ENCODE results near the gene RSL24D1. TPM values are rescaled to one million over a fixed set of nuclear protein-coding genes. Genes with fewer than 3 reads are reported as not detected.

The RSL24D1 gene
- total RNA-seq, 1 experiment from 2014 or later = 111 TPM

DNA sequence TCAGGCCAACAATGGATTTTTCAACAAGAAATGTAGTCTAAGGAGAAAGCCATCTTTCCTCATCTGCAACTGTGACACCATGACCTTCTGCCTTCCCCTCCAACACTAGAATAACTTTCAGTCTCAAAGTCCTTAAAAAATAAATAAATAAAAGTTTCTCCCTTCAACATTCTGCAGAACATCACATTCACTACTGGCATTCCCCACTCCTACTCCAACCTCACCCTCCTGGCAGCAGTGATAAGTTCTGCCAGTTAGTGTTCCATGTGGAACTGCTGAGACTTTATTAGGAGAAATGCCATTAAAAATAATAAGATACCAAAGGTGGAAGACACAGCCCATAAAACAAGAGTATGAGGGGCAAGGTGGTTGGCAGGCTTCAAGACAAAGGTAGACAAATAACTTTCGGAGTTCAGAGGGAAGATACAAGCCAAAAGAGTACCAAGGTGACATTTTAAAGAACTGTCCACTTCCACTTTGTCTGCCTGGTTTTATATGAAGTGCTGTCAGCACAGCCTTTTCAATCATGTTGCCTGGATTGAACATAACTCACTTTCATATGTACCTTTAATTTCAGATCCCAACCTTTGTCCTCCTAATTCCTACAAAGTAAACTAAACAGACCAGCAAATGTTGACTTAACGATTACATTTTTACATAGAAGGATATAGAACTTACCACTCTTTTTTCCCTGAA, 37.5 kb upstream of the RSL24D1 start:
- Histone ChIP-seq H3K18ac (ENCODE audit: insufficient read length, low read depth, low read length) (no peak overlapping the region), H3K4ac (ENCODE audit: low read depth, low read length) (no peak overlapping the region), H3K79me2 (ENCODE audit: insufficient read depth, low read length) (no peaks in the 10 kb centered on the region), H2BK20ac (ENCODE audit: low read depth, low read length, poor library complexity, severe bottlenecking) (no peak overlapping the region), H4K20me1 (ENCODE audit: control insufficient read depth, insufficient read depth, insufficient read length) (no peaks in the 10 kb centered on the region), H4K91ac (ENCODE audit: insufficient read length, low read depth, low read length) (no peak overlapping the region), H3K27me3 (ENCODE audit: insufficient read depth, low read length) (no peaks in the 10 kb centered on the region), H4K5ac (ENCODE audit: insufficient read length, low read depth, low read length) (no peak overlapping the region), H2AK5ac (ENCODE audit: insufficient read length, low read length) (no peak overlapping the region), H3K9ac (ENCODE audit: extremely low read depth, insufficient read length, low read length) (no peak overlapping the region), H2BK15ac (ENCODE audit: low read depth, low read length) (no peak overlapping the region), H2BK12ac (ENCODE audit: insufficient read length, low read depth, low read length) (no peak overlapping the region), H2AFZ (ENCODE audit: low read length) (no peak overlapping the region), H3K23ac (ENCODE audit: insufficient read length, low read depth, low read length) (no peak overlapping the region), H3T11ph (ENCODE audit: low read length) (no peak overlapping the region), H3K56ac (ENCODE audit: insufficient read length, low read depth, low read length) (no peak overlapping the region), H3K23me2 (ENCODE audit: insufficient read length, low read depth, low read length, poor library complexity, severe bottlenecking) (no peaks in the 10 kb centered on the region), H4K8ac (replicated peaks; ENCODE audit: insufficient read length, low read depth, low read length) (no peak overlapping the region), H2BK5ac (ENCODE audit: insufficient read length, low read length) (no peak overlapping the region), H3K27ac (ENCODE audit: insufficient read length, low read depth, low read length) (no peak overlapping the region), H3K4me2 (ENCODE audit: insufficient read depth, insufficient read length, low read length) (no peak overlapping the region), H2BK120ac (ENCODE audit: low read depth, low read length, poor library complexity, severe bottlenecking) (no peak overlapping the region), H3K4me1 (ENCODE audit: insufficient read depth, low read length) (no peaks in the 10 kb centered on the region), H3K9me3 (ENCODE audit: control insufficient read depth, low read depth, low read length) (no peaks in the 10 kb centered on the region), H3K14ac (ENCODE audit: insufficient read depth, low read length) (no peak overlapping the region), H3K79me1 (ENCODE audit: insufficient read depth, low read depth, low read length, poor library complexity, severe bottlenecking) (no peaks in the 10 kb centered on the region)
- DNase-seq = no peak
- H3K27me3 Mint-ChIP-seq (ENCODE audit: low read depth) = no peaks in the 10 kb centered on the region
- TF ChIP-seq, protein P1, sequence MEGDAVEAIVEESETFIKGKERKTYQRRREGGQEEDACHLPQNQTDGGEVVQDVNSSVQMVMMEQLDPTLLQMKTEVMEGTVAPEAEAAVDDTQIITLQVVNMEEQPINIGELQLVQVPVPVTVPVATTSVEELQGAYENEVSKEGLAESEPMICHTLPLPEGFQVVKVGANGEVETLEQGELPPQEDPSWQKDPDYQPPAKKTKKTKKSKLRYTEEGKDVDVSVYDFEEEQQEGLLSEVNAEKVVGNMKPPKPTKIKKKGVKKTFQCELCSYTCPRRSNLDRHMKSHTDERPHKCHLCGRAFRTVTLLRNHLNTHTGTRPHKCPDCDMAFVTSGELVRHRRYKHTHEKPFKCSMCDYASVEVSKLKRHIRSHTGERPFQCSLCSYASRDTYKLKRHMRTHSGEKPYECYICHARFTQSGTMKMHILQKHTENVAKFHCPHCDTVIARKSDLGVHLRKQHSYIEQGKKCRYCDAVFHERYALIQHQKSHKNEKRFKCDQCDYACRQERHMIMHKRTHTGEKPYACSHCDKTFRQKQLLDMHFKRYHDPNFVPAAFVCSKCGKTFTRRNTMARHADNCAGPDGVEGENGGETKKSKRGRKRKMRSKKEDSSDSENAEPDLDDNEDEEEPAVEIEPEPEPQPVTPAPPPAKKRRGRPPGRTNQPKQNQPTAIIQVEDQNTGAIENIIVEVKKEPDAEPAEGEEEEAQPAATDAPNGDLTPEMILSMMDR (conservative IDR thresholded peaks at IDR 0.05) = no peak
- no peak overlapping the region for H3K4me3 Mint-ChIP-seq
- no peaks in the 10 kb centered on the region for H3K9me3 Mint-ChIP-seq
- H3K36me3 Mint-ChIP-seq (ENCODE audit: insufficient read depth in 1 of 3, low read depth in 3 of 3) = no peaks in the 10 kb centered on the region
- H3K27ac Mint-ChIP-seq = no peak overlapping the region
- H3K4me1 Mint-ChIP-seq = peaks cover 0 to 3% of the 10 kb centered on the region in 2 experiments; a peak in 1 of 4 replicates
- no CpG with 5 or more reads among the region's 2 CpGs for WGBS (ENCODE audit: extremely low coverage, insufficient read length, low lambda C conversion rate)

All from H9 (cell line).